Trophoblast cell (in vitro differentiated cells and primary cell): ENCODE data around the gene DCTD.

Experiments used
- DNase-seq, 2 donors: peaks; one replicate each; pipeline ENCODE4 v3.0.0-alpha.2; 2016
- H2AFZ ChIP-seq: 2 replicates; pipeline ENCODE4 v1.6.1; 2013; ENCODE audit warnings: low read length, moderate library complexity, mild to moderate bottlenecking; ENCODE audit not compliant: insufficient read depth, poor library complexity
- H2AK5ac ChIP-seq: 2 replicates; pipeline ENCODE4 v1.6.1; 2013; ENCODE audit warnings: mild to moderate bottlenecking, low read length
- H2BK120ac ChIP-seq: 2 replicates; pipeline ENCODE4 v1.6.1; 2013; ENCODE audit warnings: low read length, mild to moderate bottlenecking, moderate library complexity; ENCODE audit not compliant: insufficient read depth, poor library complexity
- H2BK12ac ChIP-seq: 2 replicates; pipeline ENCODE4 v1.6.1; 2013; ENCODE audit warnings: mild to moderate bottlenecking, low read length, moderate library complexity
- H2BK5ac ChIP-seq: 2 replicates; pipeline ENCODE4 v1.6.1; 2013; ENCODE audit warnings: low read length, low read depth, moderate library complexity, mild to moderate bottlenecking; ENCODE audit not compliant: poor library complexity
- H3K14ac ChIP-seq: 2 replicates; pipeline ENCODE4 v1.6.1; 2013; ENCODE audit warnings: mild to moderate bottlenecking, low read length
- H3K18ac ChIP-seq: 2 replicates; pipeline ENCODE4 v1.6.1; 2013; ENCODE audit warnings: mild to moderate bottlenecking, low read length
- H3K23ac ChIP-seq: 2 replicates; pipeline ENCODE4 v1.6.1; 2013; ENCODE audit warnings: low read length
- H3K27ac ChIP-seq: 2 replicates; pipeline ENCODE4 v1.5.1; 2013; ENCODE audit warnings: low read depth, mild to moderate bottlenecking, inconsistent platforms, low read length, moderate library complexity
- H3K27me3 ChIP-seq: 2 replicates; pipeline ENCODE4 v1.6.1; 2013; ENCODE audit warnings: inconsistent platforms, mild to moderate bottlenecking, low read length, moderate library complexity; ENCODE audit not compliant: insufficient read depth
- H3K36me3 ChIP-seq, 2 experiments: 1 replicate in 1 of 2; 2 replicates in 1 of 2; pipeline ENCODE4 v1.6.1; 2013; ENCODE audit warnings: low read length in 2 of 2, mild to moderate bottlenecking in 2 of 2, moderate library complexity in 1 of 2; ENCODE audit not compliant: insufficient read depth in 2 of 2, control insufficient read depth in 1 of 2
- H3K4ac ChIP-seq: 2 replicates; pipeline ENCODE4 v1.6.1; 2013; ENCODE audit warnings: low read depth, mild to moderate bottlenecking, low read length, moderate library complexity
- H3K4me1 ChIP-seq, 2 experiments: 1 replicate in 1 of 2; 2 replicates in 1 of 2; pipeline ENCODE4 v1.6.1; 2013; ENCODE audit warnings: low read length in 2 of 2, mild to moderate bottlenecking in 2 of 2, moderate library complexity in 1 of 2; ENCODE audit not compliant: insufficient read depth in 2 of 2, control insufficient read depth in 1 of 2
- H3K4me2 ChIP-seq: 2 replicates; pipeline ENCODE4 v1.6.1; 2013; ENCODE audit warnings: inconsistent platforms, mild to moderate bottlenecking, low read length, moderate library complexity
- H3K4me3 ChIP-seq: 2 replicates; pipeline ENCODE4 v1.5.1; 2013; ENCODE audit warnings: mild to moderate bottlenecking, low read depth, low read length, inconsistent platforms
- H3K79me1 ChIP-seq: one replicate; pipeline ENCODE4 v1.6.1; 2013; ENCODE audit warnings: low read length
- H3K79me2 ChIP-seq: 2 replicates; pipeline ENCODE4 v1.6.1; 2013; ENCODE audit warnings: low read length, mild to moderate bottlenecking; ENCODE audit not compliant: control insufficient read depth, insufficient read depth, poor library complexity
- H3K9ac ChIP-seq: 2 replicates; pipeline ENCODE4 v1.6.1; 2013; ENCODE audit warnings: mild to moderate bottlenecking, low read length
- H3K9me3 ChIP-seq: 2 replicates; pipeline ENCODE4 v1.6.1; 2013; ENCODE audit warnings: low read depth, mild to moderate bottlenecking, control low read depth, inconsistent platforms, low read length; ENCODE audit not compliant: insufficient read depth
- H4K12ac ChIP-seq: 2 replicates; pipeline ENCODE4 v1.6.1; 2013; ENCODE audit warnings: low read depth, mild to moderate bottlenecking, low read length, moderate library complexity
- H4K8ac ChIP-seq: 2 replicates; pipeline ENCODE4 v1.6.1; 2013; ENCODE audit warnings: low read depth, mild to moderate bottlenecking, low read length, moderate library complexity
- H4K91ac ChIP-seq: one replicate; pipeline ENCODE4 v1.6.1; 2013; ENCODE audit warnings: low read depth, mild to moderate bottlenecking, low read length, moderate library complexity
- WGBS: extraction: QIAGEN DNeasy Blood & Tissue Kit; methylation state at CpG from one replicate; pipeline ENCODE4 v1.1.7; 2013; ENCODE audit warnings: missing lambda C conversion rate; ENCODE audit not compliant: insufficient read length, insufficient coverage; ENCODE audit errors: extremely low coverage; 5-methylcytosine and 5-hydroxymethylcytosine counted together

DCTD gene

DNA sequence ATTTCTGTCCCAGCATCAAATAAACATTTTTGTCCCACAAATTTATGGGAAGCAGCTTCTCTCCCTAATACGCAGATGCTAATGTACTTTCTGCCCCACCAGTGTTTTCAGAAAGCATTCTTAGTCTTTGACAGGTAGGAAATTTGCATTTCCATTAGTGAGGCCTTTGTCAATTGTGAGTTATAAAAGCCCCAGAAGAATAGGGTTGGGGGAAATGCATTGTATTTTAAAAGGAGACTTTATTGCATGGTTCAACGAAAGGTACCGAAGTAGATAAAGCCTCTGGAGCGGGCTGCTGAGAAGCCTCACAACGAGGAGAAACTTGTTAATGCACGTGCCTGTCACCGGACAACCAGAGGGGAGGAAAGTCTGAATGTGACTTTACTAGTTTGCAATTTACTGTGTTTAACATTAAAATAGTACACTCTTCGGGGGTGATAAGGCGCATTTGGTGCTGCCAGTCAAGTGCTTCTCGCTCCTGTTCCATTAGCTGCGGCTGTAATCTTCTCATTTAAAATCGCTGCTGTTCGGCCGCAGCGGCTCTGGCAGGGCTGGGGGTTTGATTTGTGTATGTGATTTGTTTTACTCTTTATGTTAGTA is 63.4 kb downstream of the DCTD start:
- no peak overlapping the region for H3K18ac ChIP-seq
- H3K14ac ChIP-seq, result no peak overlapping the region
- H3K27ac ChIP-seq, result no peak overlapping the region
- H3K4ac ChIP-seq, result no peak overlapping the region
- no peaks in the 10 kb centered on the region for H3K79me1 ChIP-seq
- H3K4me2 ChIP-seq, result no peak overlapping the region
- H2BK12ac ChIP-seq, result no peak overlapping the region
- H4K91ac ChIP-seq, result no peak overlapping the region
- no peak overlapping the region for H2AK5ac ChIP-seq
- peaks cover 2% of the 10 kb centered on the region for H3K9me3 ChIP-seq
- H3K27me3 ChIP-seq, result no peaks in the 10 kb centered on the region
- WGBS, result no CpG with 5 or more reads among the region's 15 CpGs
- no peak overlapping the region for H3K23ac ChIP-seq
- H4K12ac ChIP-seq, result no peak overlapping the region
- H3K9ac ChIP-seq, result no peak overlapping the region
- no peaks in the 10 kb centered on the region for H3K36me3 ChIP-seq
- no peak overlapping the region for H4K8ac ChIP-seq
- H3K4me3 ChIP-seq, result no peak overlapping the region
- H3K79me2 ChIP-seq, result no peaks in the 10 kb centered on the region
- H2AFZ ChIP-seq, result no peak overlapping the region
- no peak for DNase-seq
- no peak overlapping the region for H2BK120ac ChIP-seq
- H3K4me1 ChIP-seq, result no peaks in the 10 kb centered on the region
- no peak overlapping the region for H2BK5ac ChIP-seq

DNA sequence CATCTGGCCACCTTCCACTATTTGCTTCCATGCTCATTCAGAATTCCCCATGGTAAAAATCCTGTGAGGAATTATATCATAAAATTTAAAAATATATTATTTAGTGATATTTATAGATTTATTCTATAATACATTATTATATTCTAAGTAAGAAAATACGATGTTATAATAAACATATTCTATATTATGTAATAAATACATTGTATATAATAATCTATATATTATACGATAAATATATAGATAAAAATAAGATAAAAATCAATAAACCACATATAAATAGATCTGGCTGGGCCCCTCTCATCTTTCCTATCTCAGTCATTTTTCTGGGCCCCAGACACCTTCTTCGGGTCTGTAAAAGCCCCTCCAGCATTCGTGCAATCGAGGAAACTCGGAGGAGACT is 68.5 kb downstream of the DCTD start:
- Histone ChIP-seq H3K23ac (no peak overlapping the region), H3K14ac (no peak overlapping the region), H3K27ac (no peak overlapping the region), H3K4me1 (peaks cover 0 to 4% of the 10 kb centered on the region in 2 experiments), H3K4ac (no peak overlapping the region), H3K18ac (no peak overlapping the region), H3K4me3 (no peak overlapping the region), H2BK5ac (no peak overlapping the region), H3K9ac (no peak overlapping the region), H2AK5ac (no peak overlapping the region), H3K9me3 (no peaks in the 10 kb centered on the region), H2BK12ac (no peak overlapping the region), H4K91ac (no peak overlapping the region), H3K27me3 (no peaks in the 10 kb centered on the region), H3K79me2 (no peaks in the 10 kb centered on the region), H3K4me2 (no peak overlapping the region), H2AFZ (no peak overlapping the region), H4K8ac (no peak overlapping the region), H2BK120ac (no peak overlapping the region), H4K12ac (no peak overlapping the region), H3K79me1 (no peaks in the 10 kb centered on the region), H3K36me3 (no peaks in the 10 kb centered on the region)
- DNase-seq, result no peak
- WGBS, result no CpG with 5 or more reads among the region's 6 CpGs

DNA sequence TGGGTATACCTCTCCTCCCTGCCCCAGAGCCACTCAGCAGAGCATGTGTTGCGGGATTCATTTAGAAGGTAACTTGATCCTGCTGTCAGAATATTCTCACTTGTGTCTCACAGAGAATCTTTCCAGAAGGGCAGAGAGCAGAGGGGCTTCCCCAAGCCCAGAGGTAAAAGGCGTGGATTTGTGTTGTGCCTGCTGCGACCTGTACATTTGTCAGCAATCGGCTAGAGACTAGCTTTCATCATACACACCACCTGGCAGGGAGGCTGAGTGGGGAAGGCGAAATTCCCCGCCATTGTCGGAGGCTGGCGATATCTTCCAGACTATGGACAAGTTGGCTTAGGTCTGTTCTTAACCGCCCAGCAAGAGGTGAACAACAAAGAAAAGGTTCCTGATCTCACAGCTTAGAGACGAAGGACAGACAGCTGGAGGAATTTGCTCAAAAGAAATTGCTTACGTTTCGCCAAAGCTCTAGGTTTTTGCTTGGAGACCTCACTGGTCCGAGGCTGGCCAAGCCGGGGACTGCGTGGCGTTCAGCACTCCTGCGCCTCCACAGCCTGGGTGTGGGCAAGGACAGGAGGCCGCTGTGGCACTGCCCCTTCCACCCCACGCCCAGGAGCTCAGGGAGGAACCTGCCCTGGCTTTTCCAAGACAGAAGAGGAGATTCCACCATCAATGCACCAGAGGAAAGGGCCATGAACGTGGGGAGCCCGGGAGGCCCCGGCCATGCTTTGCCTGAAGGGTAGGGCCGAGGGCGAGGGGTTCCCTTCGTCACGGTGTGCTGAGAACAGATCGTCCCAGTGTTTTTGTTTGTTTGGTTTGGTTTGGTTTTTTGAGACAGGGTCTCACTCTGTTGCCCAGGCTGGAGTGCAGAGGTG is 69.4 kb downstream of the DCTD start:
- Histone ChIP-seq H2AK5ac (no peak overlapping the region), H4K8ac (no peak overlapping the region), H3K4me2 (no peak overlapping the region), H3K23ac (no peak overlapping the region), H3K4ac (no peak overlapping the region), H3K27me3 (no peaks in the 10 kb centered on the region), H3K79me1 (no peaks in the 10 kb centered on the region), H3K18ac (no peak overlapping the region), H3K79me2 (no peaks in the 10 kb centered on the region), H2BK5ac (no peak overlapping the region), H2AFZ (no peak overlapping the region), H3K27ac (no peak overlapping the region), H4K12ac (no peak overlapping the region), H3K14ac (no peak overlapping the region), H3K36me3 (no peaks in the 10 kb centered on the region), H3K9ac (no peak overlapping the region), H3K4me3 (no peak overlapping the region), H2BK120ac (no peak overlapping the region), H3K9me3 (no peaks in the 10 kb centered on the region), H2BK12ac (no peak overlapping the region), H4K91ac (no peak overlapping the region), H3K4me1 (peaks cover 0 to 4% of the 10 kb centered on the region in 2 experiments)
- no peak for DNase-seq
- no CpG with 5 or more reads among the region's 27 CpGs for WGBS

DNA sequence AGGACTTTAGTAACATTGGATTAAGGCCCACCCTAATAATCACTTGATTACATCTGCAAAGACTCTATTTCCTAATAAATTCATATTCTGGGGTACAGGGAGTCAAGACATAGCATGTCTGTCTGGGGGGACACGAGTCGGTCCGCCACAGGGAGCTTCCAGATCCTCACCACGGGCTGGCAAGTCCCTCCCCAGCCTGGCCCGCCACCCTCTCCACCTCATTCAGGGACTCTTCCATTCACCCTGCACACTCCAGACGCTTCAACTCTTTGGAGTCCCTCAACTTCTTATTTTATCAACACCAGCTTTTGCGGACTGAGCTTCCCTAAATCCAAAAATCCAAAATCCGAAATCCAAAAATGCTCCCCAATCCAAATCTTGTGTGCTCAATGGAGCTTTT is 71.2 kb downstream of the DCTD start:
- Histone ChIP-seq H4K8ac (no peak overlapping the region), H3K36me3 (peaks cover 0 to 1% of the 10 kb centered on the region in 2 experiments), H3K4ac (no peak overlapping the region), H3K4me3 (no peak overlapping the region), H3K4me2 (no peak overlapping the region), H4K91ac (no peak overlapping the region), H3K79me1 (no peaks in the 10 kb centered on the region), H3K27ac (no peak overlapping the region), H3K14ac (no peak overlapping the region), H3K79me2 (no peaks in the 10 kb centered on the region), H2BK120ac (no peak overlapping the region), H3K9me3 (no peaks in the 10 kb centered on the region), H2AFZ (no peak overlapping the region), H3K4me1 (peaks cover 2 to 4% of the 10 kb centered on the region in 2 experiments), H4K12ac (no peak overlapping the region), H3K18ac (no peak overlapping the region), H3K23ac (no peak overlapping the region), H3K9ac (no peak overlapping the region), H2AK5ac (no peak overlapping the region), H2BK5ac (no peak overlapping the region), H3K27me3 (no peaks in the 10 kb centered on the region), H2BK12ac (no peak overlapping the region)
- WGBS, result no CpG with 5 or more reads among the region's 8 CpGs
- no peak for DNase-seq
